A549 (cell line): ENCODE measurements around the gene SLC39A11.

Experiments used
- CHD2 ChIP-seq: fragments of 150-350 bp; IDR thresholded peaks from 2 replicates; pipeline ENCODE4 v1.6.1; 2014; ENCODE audit warnings: low read length; ENCODE audit not compliant: partially characterized antibody
- CTCF ChIP-seq: fragments of >200 bp; sonication (Bioruptor Twin); formaldehyde crosslinking; IDR thresholded peaks from 3 replicates; pipeline ENCODE4 v1.5.1; 2016
- EP300 ChIP-seq, 2 experiments: fragments of >200 bp; sonication (Bioruptor Twin); formaldehyde crosslinking; IDR thresholded peaks; 2 replicates in 1 of 2; 3 replicates in 1 of 2; pipeline ENCODE4 v1.6.1; 2016 to 2017
- KDM1A ChIP-seq: fragments of 200-600 bp; sonication (generic); IDR thresholded peaks from 2 replicates; pipeline ENCODE4 v1.6.1; 2016; ENCODE audit warnings: low read depth, mild to moderate bottlenecking
- KDM5A ChIP-seq: fragments of 200-600 bp; sonication (generic); IDR thresholded peaks from 2 replicates; pipeline ENCODE4 v1.6.1; 2016; ENCODE audit warnings: antibody characterized with exemption, mild to moderate bottlenecking
- POLR2A ChIP-seq: IDR thresholded peaks from 2 replicates; pipeline ENCODE4 v1.6.1; 2012; ENCODE audit warnings: mild to moderate bottlenecking, low read length
- REST ChIP-seq: fragments of 200-600 bp; sonication (generic); IDR thresholded peaks from 2 replicates; pipeline ENCODE4 v1.6.1; 2016; ENCODE audit warnings: antibody characterized with exemption, mild to moderate bottlenecking, moderate library complexity
- SREBF2 ChIP-seq: fragments of 450-650 bp; IDR thresholded peaks from 2 replicates; pipeline ENCODE4 v1.6.1; 2014; ENCODE audit warnings: mild to moderate bottlenecking, moderate library complexity
- TP53 ChIP-seq: fragments of 250-450 bp; sonication (Bioruptor Pico); IDR thresholded peaks from 2 replicates; pipeline ENCODE4 v1.5.0; 2021; ENCODE audit warnings: mild to moderate bottlenecking, moderate library complexity

DNA sequence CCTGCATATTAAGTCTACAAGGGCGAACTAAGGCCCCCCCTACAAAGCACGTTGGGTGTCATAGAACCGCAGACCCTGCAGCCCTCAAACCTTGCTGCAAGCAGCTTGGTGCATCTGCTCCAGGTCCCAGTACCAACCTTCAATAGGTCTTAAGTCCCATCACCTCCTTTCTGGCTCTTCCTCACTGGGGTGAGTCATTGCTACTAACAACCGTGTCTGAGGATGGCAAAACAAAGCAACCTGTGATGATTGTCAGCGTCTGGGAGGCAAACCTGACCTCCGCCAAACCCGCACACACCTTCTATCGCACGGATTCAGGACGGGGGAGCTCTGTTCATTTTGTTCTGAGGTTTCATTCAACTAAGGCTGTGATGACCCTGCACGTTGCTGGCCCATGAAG, 138.9 kb downstream of the SLC39A11 start:
- TF ChIP-seq CTCF: no peak
- TF ChIP-seq KDM5A: no peak
- TF ChIP-seq POLR2A: no peak
- TF ChIP-seq TP53: no peak
- TF ChIP-seq EP300 (IDR thresholded peaks at IDR 0.05): no peak
- TF ChIP-seq REST: no peak
- TF ChIP-seq KDM1A: no peak
- TF ChIP-seq SREBF2: no peak
- no peak for TF ChIP-seq CHD2
